HG03108 (cell line): ENCODE data around the gene GAPVD1.
"Not testable (repeated sequence)": the region's sequence is repeated elsewhere in the genome, so short reads cannot be mapped to it uniquely, and the experiment has no call there.

Experiments used
- ATAC-seq: cut with Tn5 transposase; IDR thresholded peaks from one replicate; pipeline ENCODE4 v1.9.1; 2021; ENCODE audit warnings: moderate library complexity; ENCODE audit not compliant: unreplicated experiment

GAPVD1 gene

DNA sequence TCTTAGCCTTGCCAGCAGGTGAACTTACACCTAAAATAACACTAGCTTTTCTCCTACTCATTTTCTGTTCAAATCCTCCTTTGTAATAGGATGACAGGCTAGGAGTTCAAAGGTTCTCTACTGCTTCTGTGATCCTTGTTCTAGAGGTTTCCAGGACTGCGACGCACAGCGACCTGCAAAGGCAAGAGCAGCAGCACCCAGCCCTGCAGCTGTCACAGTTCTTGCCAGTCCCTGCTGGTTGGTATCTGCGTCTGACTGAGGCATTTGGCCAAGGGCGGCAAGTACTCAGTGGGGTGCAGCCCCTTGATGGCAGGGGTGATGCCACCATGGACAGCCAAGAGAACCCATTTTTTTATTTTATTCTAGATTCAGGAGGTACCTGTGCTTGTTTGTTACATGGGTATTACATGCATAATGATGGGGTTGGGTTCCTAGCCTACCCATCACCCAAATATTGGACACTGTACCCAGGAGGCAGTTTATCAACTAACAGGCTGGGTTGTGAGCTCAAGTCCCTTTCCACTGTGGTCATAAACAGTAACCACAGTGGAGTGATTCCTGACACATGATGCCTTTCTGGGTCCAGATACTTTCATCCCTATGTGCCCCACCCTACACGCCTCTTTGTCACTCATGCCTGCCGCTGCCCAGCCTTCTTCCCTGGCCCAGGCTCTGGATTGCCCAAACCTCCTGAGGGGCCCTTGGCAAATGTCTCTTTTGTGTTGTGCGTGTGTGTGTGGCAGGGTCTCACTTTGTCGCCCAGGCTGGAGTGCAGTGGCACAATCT, 111.0 kb downstream of the GAPVD1 start:
- no peak for ATAC-seq

DNA sequence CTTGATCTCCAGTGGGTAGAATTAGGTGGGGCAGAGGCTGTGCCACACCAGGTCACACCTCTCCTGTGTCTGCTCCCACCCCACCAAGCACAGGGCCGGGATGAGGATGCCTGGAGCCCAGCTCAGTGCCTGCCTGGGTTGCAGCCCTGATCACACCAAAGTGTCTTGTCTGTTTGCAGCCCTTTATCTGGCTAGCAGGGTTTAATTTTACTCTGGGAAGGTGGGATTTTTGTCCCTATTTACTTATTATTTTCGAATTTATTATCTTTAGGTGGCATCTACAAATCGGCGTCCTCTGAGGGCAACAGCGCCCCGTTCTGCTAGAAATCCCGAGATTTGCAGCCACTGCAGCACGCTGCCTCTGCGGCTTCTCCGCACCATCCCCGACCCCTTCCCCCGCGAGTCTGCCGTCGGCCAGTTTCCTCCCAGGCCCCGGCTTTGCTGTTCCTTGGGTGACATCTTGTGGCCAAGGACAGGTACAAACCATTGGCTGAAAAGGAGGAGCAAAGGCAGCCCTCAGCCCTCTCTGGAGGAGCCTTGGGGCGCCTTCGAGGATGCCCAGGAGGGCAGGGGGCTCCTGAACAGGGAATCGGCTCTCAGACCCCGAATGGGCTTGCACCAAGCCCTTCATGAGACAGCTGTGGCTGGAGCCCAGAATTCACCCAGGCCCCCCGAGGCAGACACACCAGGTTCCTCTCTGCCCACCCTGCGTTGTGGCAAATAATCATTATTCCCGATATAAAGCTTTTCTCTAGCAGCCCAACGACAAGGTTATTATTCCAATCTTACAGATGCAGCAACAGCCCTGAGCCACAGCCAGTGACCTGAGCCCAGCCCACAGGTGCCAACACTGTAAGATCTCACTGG, 113.0 kb downstream of the GAPVD1 start:
- no peak for ATAC-seq

DNA sequence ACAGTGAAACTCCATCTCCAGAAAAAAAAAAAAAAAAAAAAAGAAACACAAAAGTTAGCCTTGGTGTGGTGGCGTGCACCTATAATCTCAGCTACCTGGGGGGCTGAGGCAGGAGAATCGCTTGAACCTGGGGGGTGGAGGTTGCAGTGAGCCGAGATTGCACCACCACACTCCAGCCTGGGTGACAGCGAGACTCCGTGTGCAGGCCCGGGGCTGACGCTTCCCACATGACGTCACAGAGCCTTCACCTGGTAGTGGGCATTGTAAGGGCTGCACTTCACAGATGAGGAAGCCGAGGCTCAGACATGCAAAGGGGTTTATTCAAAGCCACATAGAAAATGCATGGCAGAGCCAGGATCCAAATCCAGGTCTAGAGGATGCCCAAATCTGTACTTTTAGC, 114.2 kb downstream of the GAPVD1 start:
- ATAC-seq = no peak

DNA sequence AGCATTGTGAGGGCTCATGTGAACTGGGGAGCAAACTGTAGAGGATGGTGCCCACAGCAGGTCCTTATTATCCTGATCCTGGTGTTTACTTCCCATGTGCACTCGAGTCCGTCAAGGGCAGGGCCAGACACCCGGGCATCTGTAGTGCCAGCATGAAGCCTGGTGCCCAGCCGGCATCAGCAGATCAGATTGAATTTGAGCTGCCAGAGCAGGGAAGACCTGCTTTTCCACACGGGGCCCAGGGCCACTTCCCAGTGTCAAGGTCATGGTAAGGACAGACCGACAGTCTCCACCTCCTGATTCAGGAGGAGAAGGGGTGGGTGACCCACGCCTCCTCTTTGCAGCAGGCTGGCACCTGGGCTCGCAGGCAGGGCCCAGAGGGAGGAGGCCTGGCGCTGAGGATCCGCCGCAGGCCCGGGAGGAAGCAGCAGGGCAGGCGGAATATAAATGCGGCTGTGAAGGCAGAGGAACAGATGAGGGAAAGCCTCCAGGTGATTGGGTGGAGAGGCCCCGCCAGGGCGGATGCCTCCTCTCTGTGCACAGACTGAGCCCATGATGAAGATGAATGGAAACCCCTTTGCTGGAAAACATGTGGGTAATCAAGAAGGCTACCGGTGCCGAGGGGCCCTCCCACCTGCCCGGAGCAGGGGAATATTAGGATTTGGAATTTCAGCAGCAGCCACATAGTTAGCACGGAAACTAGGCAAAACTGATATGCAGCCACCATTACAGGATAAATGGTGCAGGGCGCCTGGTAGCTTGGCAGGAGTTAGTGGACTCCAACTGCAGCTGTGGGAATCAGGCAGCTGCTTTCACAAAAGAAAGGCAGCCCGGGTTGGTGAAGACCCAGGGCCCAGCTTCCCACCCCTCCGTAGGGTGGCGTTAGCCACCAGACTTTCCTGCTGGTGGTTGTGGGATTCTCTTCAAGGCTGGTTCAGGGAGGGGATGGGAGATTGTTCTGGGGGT, 114.9 kb downstream of the GAPVD1 start:
- no peak for ATAC-seq

DNA sequence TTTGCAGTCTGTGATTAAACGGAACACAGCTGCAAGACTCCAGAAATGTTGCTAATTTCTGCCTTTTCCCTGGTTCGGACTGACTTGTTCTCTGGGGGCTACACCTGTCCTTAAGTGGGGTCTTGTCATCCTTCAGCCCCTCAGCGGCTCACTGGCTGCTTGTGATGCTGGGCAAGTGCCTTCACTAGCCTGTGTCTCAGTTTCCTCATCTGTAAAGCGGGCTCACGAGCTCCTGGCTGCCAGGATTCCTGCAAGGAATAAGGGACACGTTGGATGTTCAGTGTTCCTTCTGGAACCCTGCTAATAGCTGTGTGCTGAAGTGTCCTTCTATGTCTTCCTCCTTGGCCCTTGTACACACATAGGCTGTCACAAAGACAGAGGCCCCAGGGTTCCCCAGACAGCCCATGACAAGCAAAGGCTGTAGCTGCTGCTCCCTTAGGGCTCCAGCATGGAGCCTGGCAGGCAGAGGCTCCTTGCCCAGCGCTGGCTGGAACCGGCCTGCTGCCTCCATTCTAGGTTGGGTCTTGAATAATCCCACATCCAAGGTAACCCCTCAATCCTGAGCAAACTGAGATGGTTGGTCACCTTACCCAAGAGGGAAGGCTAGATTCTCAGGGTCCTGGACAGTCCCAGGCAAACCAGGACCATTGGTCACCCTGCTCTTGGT, 116.1 kb downstream of the GAPVD1 start:
- ATAC-seq = no peak

DNA sequence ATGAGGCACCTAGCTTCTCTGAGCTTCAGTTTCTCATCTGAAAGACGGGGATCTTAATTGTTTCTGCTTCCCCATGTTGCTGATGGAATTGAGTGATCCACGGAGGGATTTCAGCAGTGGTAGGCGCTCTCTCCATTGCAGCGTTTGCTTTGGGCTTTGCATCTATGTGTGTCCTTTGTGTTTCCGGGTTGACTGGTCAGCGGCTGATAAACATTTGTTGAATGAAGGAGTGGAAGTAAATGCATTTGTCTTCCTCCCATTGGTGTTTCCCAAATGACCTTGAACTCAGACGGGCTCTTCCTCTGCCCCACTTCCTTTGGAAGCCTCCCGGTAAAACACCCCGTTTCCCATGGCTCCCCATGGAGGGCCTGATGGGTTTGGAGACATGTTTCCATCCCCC, 117.2 kb downstream of the GAPVD1 start:
- no peak for ATAC-seq

DNA sequence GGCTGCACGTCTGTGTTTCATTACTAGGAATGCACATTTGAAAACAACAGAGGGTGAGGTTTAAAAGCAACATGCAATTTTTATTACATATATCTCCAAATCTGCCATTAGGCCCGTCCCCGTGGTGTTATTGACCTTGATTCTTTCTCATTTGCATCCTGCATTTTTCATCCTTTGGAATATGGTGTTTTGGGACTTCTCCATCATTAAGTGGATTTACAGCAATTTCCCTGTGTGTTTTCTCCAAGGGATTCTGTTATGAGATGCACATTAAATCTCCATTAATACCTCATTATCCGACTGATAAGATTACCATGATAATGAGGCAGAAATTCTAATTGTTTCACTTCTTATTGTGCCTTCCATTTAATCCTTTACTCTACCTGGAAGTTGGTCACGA, 117.6 kb downstream of the GAPVD1 start:
- ATAC-seq = no peak

DNA sequence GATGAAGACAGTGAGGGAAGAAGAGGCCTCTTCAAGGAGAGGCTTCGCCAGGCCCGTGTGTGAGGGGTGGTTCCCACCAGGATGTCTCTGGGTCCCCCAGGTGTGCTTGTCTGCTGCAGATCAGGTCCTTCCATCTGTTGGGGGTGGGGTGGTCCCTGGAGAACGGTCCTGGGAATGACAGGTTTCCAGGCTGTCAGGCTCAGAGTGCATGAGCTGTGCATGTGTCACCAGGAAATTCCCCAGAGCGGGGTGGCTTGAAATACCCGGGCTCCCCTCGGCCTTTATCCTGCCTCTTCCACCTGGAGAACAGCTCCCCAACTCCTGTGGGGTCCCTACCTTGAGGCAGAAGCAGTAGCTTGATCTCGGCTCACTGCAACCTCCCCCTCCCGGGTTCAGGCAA, 118.8 kb downstream of the GAPVD1 start:
- ATAC-seq = no peak

DNA sequence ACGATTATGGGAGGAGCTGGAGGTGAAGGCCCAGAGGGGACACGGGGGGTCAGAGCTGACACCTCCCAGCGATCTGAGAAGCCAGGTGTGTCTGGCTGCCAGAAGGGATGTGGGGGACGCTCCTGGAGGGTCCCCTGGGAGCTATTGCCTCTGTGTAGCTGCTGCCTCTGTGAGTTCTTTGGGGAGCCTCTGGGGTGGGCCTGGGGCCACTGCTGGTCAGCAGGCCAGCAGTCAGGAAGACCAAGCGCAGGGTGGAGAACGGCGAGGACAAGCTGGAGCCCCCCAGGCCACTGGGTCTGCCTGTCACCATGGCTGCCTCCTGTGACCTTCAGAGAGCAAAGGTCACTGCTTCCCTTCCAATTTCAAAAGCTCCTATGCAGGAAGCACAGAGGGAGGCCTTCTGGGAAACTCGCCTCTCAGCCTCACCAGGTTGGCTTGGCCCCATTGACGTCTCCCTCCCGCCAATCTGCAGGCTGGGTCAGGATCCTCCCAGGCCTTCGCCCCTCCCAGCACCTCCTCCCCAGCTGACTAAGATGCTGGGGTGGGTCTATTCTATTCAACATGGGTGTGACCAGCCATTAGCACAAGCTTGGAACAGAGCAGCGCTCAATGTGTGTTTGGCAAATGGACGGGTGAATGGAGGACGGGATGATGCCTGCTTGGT, 126.4 kb downstream of the GAPVD1 start:
- ATAC-seq = no peak

DNA sequence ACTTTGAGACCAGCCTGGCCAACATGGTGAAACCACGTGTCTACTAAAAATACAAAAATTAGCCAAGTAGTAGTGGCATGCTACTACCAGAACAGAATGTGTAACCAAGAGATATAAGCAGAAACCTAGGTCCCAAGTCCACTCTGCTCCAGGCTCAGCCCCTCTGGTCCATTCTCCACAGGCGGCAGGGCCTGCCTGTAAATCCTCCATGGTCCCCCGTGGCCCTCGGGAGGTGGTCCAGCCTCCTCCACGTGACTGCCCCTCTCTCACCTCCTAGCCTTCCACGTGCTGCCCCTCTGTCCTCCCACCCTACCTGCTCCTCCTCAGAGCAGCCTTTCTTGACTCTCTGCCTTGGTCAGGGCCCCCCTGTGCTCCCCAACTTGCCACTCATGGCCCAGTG, 127.4 kb downstream of the GAPVD1 start:
- ATAC-seq = no peak

DNA sequence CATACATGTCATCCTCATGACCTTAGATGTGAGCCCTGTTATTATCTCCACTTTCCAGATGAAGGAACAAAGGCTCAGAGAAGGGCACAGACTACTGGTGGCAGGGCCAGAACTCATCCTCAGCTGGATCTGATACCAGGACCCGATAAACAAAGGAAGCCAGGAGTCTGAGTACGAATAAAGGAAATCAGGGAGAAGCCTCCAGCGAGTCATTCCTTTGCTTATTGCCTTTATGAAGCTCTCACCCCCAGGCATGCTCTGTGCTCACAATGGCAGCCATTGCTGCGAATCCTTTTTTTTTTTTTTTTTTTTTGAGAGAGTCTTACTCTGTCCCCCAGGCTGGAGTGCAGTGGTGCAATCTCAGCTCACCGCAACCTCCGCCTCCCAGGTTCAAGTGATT, 130.1 kb downstream of the GAPVD1 start:
- no peak for ATAC-seq

DNA sequence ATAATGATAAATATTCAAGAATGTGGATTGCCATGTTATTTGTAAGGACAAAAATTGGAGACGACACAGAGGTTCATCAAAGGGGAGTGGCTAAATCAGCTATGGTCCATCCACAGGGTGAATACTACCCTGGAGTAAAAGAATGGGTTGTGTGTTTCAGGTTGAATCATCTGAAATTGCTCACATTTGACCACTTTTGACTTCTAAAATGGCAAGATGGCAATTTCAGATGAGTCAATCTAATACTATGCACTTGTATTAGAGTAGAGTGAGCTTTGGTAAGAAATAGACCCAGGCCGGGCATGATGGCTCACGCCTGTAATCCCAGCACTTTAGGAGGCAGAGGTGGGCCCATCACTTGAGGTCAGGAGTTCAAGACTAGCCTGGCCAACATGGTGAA, 131.8 kb downstream of the GAPVD1 start:
- ATAC-seq = no peak

DNA sequence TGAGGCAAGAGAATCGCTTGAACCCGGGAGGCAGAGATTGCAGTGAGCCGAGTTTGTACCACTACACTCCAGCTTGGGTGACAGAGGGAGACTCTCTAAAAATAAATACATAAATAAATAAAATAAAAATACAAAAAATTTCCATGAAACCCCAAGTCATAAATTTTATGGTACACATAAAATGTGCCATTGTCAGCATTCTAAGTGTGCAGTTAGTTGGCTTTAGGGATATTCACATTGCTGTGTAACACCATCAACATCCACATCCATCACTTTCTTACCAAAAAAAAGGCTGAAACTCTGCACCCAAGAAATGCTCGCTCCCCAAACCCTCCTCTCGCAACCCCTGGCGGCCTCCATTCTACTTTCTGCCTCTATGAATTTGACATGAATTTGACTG, 135.2 kb downstream of the GAPVD1 start:
- ATAC-seq = no peak

DNA sequence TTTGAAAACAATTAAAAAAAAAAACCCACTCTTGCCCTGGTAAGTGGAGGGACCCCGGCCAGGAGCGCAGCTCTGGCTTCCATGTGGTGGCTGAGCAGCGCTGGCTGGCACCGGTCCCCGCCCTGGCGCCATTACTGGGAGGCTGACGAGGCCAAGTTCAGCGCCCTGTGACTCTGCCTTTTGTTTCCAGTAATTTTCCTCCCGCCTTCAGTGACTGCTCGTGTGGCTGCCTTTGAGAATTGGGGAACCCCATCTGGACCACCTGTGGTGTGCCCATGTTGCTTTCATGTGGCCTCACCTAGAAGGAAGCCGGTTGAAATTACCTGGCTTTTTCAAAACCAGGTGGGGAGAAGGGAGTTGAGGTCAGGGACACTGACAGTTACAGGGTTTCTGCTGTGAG, 136.1 kb downstream of the GAPVD1 start:
- ATAC-seq = no peak

DNA sequence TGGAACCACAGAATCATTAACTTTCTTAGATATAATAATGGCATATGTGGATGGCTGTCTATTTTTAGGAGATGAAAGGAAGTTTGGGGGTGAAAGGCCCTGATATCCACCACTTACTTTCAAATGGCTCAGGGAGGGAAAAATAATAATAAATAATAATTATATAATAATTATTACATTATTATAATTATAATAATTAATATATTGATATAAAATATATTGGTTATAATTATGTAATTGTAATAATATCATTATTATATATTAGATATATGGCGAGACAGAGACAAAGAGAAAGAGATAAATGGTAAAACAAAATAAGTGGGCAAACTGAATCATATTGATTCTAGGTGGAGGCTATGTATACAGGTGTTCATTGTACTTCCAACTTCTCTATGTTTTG, 136.6 kb downstream of the GAPVD1 start:
- no peak for ATAC-seq

DNA sequence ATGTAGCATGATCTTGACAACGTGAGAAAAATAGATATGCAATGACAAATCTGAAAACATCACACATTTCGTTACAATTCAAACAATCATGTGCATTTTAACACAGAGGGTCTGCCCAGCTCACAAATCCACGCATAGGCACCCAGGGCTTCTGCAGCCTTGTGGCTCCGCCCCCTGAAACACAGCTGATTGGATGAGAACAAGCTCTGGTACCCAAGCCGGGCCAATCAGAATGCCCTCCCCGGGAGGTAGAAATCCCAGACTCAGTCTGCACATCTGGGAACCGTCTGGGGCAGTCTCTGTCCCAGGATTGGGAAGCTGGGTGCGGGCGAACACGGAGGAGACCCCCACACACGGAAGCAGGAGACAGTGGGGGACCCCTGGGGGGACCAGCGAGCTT, 137.5 kb downstream of the GAPVD1 start:
- ATAC-seq = no peak

DNA sequence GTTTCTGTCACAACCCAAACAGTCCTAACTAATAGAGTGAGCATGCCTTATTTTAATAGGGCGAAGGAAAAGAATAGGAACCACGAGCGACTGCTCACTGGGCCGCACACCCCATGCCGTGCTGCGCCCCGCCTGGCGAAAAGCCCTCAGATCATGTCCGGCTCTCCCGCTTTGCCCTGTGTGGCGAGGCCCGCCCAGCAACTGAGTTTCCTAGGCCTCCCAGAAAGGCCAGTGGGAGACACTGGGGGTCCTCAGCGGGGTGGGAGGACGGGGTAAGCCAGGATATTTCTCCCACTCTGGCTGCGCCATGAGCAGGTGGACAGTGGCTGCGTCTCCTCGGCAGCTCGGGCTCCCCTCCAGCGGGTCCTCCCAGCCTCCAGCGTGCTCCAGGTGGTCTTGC, 138.0 kb downstream of the GAPVD1 start:
- no peak for ATAC-seq

DNA sequence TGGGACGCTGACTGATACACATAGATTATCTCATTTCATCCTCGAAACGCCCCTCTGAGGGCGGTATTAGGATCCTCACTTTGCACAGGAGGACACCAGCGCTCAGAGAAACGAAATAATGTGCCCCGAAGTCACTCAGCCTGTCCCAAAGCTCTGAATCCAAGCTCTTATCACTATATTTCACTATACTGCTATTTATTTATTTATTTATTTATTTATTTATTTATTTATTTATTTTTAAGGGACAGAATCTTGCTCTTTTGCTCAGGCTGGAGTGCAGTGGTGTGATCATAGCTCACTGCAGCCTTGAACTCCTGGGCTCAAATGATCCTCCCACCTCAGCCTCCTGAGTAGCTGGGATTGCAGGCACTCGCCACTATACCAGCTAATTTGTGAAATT, 138.6 kb downstream of the GAPVD1 start:
- not testable (repeated sequence) for ATAC-seq

DNA sequence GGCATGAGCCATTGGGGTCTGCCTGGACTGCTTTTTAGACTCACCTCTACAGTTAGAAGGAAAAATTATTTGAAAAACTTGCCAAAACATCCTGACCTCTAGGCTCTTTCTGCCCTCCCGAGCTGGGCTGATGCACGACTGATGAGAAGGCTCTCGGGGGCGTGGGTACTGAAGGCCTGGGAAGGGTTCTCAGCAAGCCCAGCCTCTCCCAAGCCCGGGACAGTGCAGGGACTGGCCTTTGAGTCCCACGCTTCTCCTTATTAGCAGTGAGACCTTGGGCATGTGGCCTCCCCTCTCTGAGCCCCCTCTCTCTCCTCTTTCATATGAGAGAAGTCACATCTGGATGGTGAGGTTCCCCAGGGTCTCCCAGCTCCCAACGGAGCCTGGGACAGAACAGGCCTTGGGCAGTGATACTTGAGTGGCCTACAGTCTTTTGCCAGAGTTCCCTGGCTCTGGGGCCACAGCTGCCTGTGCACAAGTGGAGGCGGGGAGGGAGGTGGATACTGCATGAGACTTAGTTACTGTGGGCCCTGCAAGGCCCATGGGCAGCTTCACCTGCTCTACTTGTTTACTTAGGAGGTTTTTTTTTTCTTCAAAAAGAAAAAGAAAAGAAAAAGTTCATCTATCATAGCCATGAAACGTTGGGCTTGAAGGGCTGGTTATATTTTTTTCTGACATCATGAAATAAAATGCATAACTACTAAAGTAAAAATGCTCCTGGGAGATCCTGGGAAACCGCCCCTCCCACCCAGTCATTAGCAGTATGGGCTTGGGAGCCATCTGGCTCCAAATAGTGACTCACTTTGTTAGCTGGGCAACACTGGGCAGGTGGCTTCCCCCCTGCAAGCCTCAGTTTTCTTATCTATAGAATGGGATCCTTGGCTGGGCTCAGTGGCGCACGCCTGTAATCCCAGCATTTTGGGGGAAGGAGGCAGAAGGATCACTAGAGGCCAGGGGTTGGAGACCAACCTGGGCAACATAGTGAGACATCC, 139.4 kb downstream of the GAPVD1 start:
- ATAC-seq = no peak
